HCT116 (cell line): ENCODE measurements around the gene FBXO17. TPM values are rescaled to one million over a fixed set of nuclear protein-coding genes. Genes with fewer than 3 reads are reported as not detected.

ENCODE experiments used
- ATAC-seq: fragments of 200-7000 bp; cut with Tn5 transposase; 2 replicates; pipeline ENCODE4 v1.9.1; 2020; ENCODE audit warnings: mild to moderate bottlenecking, moderate library complexity
- BruUV-seq: library from RNA; stranded (reverse); fragments of 400-500 nt; replicated peaks from 2 replicates; lab custom pipeline; 2021; lab: Mats Ljungman, UMichigan
- CTCF ChIA-PET: fragments of 300-600 bp; sonication (Branson Sonifier 250); formaldehyde crosslinking; loops from one replicate; lab custom pipeline; 2021; ENCODE audit warnings: antibody characterized with exemption; lab: Charles Lee
- POLR2A ChIA-PET: fragments of 300-600, 350-600 bp; sonication (Branson Sonifier 250); formaldehyde crosslinking; loops from one replicate; lab custom pipeline; 2021; ENCODE audit warnings: antibody characterized with exemption; lab: Charles Lee
- RAD21 ChIA-PET, 2 experiments: fragments of 300-600 bp; sonication (Branson Sonifier 250); formaldehyde crosslinking; loops; one replicate each; lab custom pipeline; 2023; ENCODE audit warnings: low total read pairs in 2 of 2; ENCODE audit not compliant: uncharacterized antibody in 2 of 2, unreplicated experiment in 2 of 2, low non-redundant PET in 1 of 2; lab: Charles Lee
- DNase-seq: peaks from one replicate; pipeline ENCODE4 v3.0.0-alpha.2; 2010; ENCODE audit warnings: low read depth, low spot score
- H2AFZ ChIP-seq: fragments of 200-600 bp; shearing (Covaris generic), sonication (generic); 2 replicates; pipeline ENCODE4 v1.6.1; 2017; ENCODE audit warnings: low read depth, mixed run types, mixed read lengths, antibody characterized with exemption, low read length; ENCODE audit not compliant: poor library complexity, severe bottlenecking
- H3K27ac ChIP-seq: 2 replicates; pipeline ENCODE4 v1.5.1; 2012; ENCODE audit warnings: low read depth, low read length
- H3K27me3 ChIP-seq: fragments of 200-600 bp; sonication (generic); 2 replicates; pipeline ENCODE4 v1.6.1; 2016; ENCODE audit warnings: mixed run types, low read length, mixed read lengths; ENCODE audit not compliant: insufficient read depth
- H3K36me3 ChIP-seq, 2 experiments: fragments of 200-500 bp in 1 of 2; fragments of 200-600 bp in 1 of 2; sonication (Bioruptor generic) in 1 of 2; sonication (generic) in 1 of 2; 2 replicates each; pipeline versions ENCODE4 v1.5.1 to v1.6.1; 2014 to 2016; ENCODE audit warnings: low read length in 2 of 2, inconsistent platforms in 1 of 2, mixed read lengths in 1 of 2, mixed run types in 1 of 2; ENCODE audit not compliant: insufficient read depth in 2 of 2, control insufficient read depth in 1 of 2
- H3K4me1 ChIP-seq, 2 experiments: fragments of 200-600 bp in 1 of 2; sonication (generic) in 1 of 2; 2 replicates each; pipeline versions ENCODE4 v1.5.1 to v1.6.1; 2012 to 2017; ENCODE audit warnings: low read length in 2 of 2, inconsistent platforms in 1 of 2, mild to moderate bottlenecking in 1 of 2, mixed read lengths in 1 of 2, mixed run types in 1 of 2, moderate library complexity in 1 of 2; ENCODE audit not compliant: insufficient read depth in 2 of 2, control insufficient read depth in 1 of 2
- H3K4me2 ChIP-seq: fragments of 200-600 bp; sonication (generic); 2 replicates; pipeline ENCODE4 v1.6.1; 2017; ENCODE audit warnings: mixed run types, low read length, mixed read lengths
- H3K4me3 ChIP-seq, 2 experiments: fragments of 200-600 bp in 1 of 2; sonication (generic) in 1 of 2; replicated peaks in 1 of 2; 2 replicates each; pipeline ENCODE4 v1.5.1; 2011 to 2016; ENCODE audit warnings: low read length in 2 of 2, control low read depth in 1 of 2, low read depth in 1 of 2, mild to moderate bottlenecking in 1 of 2, mixed read lengths in 1 of 2, mixed run types in 1 of 2
- H3K79me2 ChIP-seq: fragments of 200-600 bp; sonication (generic); 2 replicates; pipeline ENCODE4 v1.6.1; 2017; ENCODE audit warnings: mild to moderate bottlenecking, mixed run types, low read length, moderate library complexity, mixed read lengths; ENCODE audit not compliant: insufficient read depth
- H3K9ac ChIP-seq: fragments of 200-600 bp; sonication (generic); 2 replicates; pipeline ENCODE4 v1.6.1; 2016; ENCODE audit warnings: low read length, mixed read lengths
- H3K9me2 ChIP-seq: fragments of 200-600 bp; sonication (generic), shearing (Covaris generic); 2 replicates; pipeline ENCODE4 v1.6.1; 2017; ENCODE audit warnings: mixed run types, mild to moderate bottlenecking, moderate library complexity; ENCODE audit not compliant: insufficient read depth
- H3K9me3 ChIP-seq, 2 experiments: fragments of 200-500 bp in 1 of 2; fragments of 200-600 bp in 1 of 2; sonication (Bioruptor generic) in 1 of 2; sonication (generic) in 1 of 2; 2 replicates each; pipeline ENCODE4 v1.6.1; 2014 to 2017; ENCODE audit warnings: low read length in 2 of 2, mixed read lengths in 2 of 2, inconsistent platforms in 1 of 2, low read depth in 1 of 2, mild to moderate bottlenecking in 1 of 2, mixed run types in 1 of 2, moderate library complexity in 1 of 2; ENCODE audit not compliant: control insufficient read depth in 1 of 2, insufficient read depth in 1 of 2
- H4K20me1 ChIP-seq: fragments of 200-600 bp; sonication (generic), shearing (Covaris generic); 2 replicates; pipeline ENCODE4 v1.6.1; 2017; ENCODE audit warnings: mixed run types, mild to moderate bottlenecking, moderate library complexity; ENCODE audit not compliant: insufficient read depth
- CBX3 ChIP-seq: IDR thresholded peaks from 2 replicates; pipeline ENCODE4 v1.6.1; 2012; ENCODE audit warnings: low read depth
- CEBPB ChIP-seq: IDR thresholded peaks from 2 replicates; pipeline ENCODE4 v1.6.1; 2012; ENCODE audit warnings: low read depth
- EZH2phosphoT487 ChIP-seq: fragments of 200-600 bp; IDR thresholded peaks from 2 replicates; pipeline ENCODE4 v1.6.1; 2018; ENCODE audit warnings: antibody characterized with exemption, borderline replicate concordance
- JUND ChIP-seq: IDR thresholded peaks from 2 replicates; pipeline ENCODE4 v1.6.1; 2012
- POLR2A ChIP-seq: IDR thresholded peaks from 2 replicates; pipeline ENCODE4 v1.7.0; 2011; ENCODE audit warnings: borderline replicate concordance; ENCODE audit not compliant: insufficient read depth, insufficient read length; ENCODE audit errors: extremely low read depth
- POLR2AphosphoS5 ChIP-seq: IDR thresholded peaks from 2 replicates; pipeline ENCODE4 v1.6.1; 2011; ENCODE audit warnings: mild to moderate bottlenecking, low read depth, low read length, moderate library complexity
- SIN3A ChIP-seq: IDR thresholded peaks from 2 replicates; pipeline ENCODE4 v1.6.1; 2012; ENCODE audit warnings: low read depth
- SP1 ChIP-seq: IDR thresholded peaks from 2 replicates; pipeline ENCODE4 v1.6.1; 2012; ENCODE audit warnings: low read depth
- YY1 ChIP-seq: IDR thresholded peaks from 2 replicates; pipeline ENCODE4 v1.6.1; 2011; ENCODE audit warnings: low read length, low read depth, moderate library complexity, mild to moderate bottlenecking; ENCODE audit not compliant: insufficient replicate concordance; ENCODE audit errors: extremely low read depth
- intact Hi-C: fragments of 100-400 bp; cut with micrococcal nuclease; formaldehyde crosslinking; loops from 2 replicates; pipeline ENCODE4 v1.10.0; 2022
- total RNA-seq: library from RNA; stranded (reverse); gene quantifications from one replicate; pipeline ENCODE4 v1.2.1, GENCODE V29; 2021; ENCODE audit not compliant: unreplicated experiment
- TF ChIP-seq, protein P1 (sequence below): IDR thresholded peaks from 2 replicates; pipeline ENCODE4 v1.6.1; 2012; ENCODE audit warnings: low read depth
- TF ChIP-seq, protein P2 (sequence below): IDR thresholded peaks from 2 replicates; pipeline ENCODE4 v1.6.1; 2012
- TF ChIP-seq, protein P3 (sequence below), 3 experiments: fragments of 200-600 bp in 1 of 3; sonication (generic) in 1 of 3; IDR thresholded peaks in 2 of 3; conservative IDR thresholded peaks in 1 of 3; 2 replicates each; pipeline ENCODE4 v1.5.1; 2012 to 2017; ENCODE audit warnings: low read depth in 2 of 3, low read length in 2 of 3, antibody characterized with exemption in 1 of 3, borderline replicate concordance in 1 of 3, control low read depth in 1 of 3, mild to moderate bottlenecking in 1 of 3, mixed read lengths in 1 of 3, mixed run types in 1 of 3, moderate library complexity in 1 of 3; ENCODE audit not compliant: insufficient read depth in 1 of 3

Gene FBXO17
- total RNA-seq, 1 experiment from 2014 or later = 18.5 TPM

DNA sequence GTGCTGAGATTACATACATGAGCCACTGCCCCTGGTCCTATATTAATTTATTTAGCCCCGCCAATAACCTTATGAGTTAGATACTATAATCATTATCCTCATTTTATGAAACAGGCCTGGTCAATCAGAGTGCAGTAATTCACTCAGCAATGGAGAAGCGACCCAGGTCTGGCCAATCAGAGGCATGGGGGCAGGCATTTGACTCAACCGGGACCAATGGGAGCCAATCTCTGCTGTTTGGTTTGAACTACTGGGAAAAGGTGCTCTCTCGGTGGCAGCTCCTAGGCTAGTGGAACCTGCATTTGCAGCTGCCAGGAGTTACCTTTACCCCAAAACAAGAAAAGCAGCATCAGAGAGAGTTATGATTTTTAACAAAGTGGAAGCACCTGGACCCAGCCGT is 82.7 kb downstream of the FBXO17 start:
- H3K9me2 ChIP-seq = no peaks in the 10 kb centered on the region
- no peaks in the 10 kb centered on the region for H3K9me3 ChIP-seq
- RAD21 ChIA-PET = no interaction called here
- POLR2A ChIA-PET = no interaction called here
- H3K4me3 ChIP-seq = no peak overlapping the region
- no peak overlapping the region for H3K27ac ChIP-seq
- H3K36me3 ChIP-seq = no peaks in the 10 kb centered on the region
- CTCF ChIA-PET = no interaction called here
- no peak overlapping the region for H2AFZ ChIP-seq
- peak; percentile 63; the same call in 1 of the 2 replicates for ATAC-seq
- no peaks in the 10 kb centered on the region for H4K20me1 ChIP-seq
- H3K27me3 ChIP-seq = no peaks in the 10 kb centered on the region
- no peaks in the 10 kb centered on the region for H3K4me1 ChIP-seq
- TF ChIP-seq CEBPB (no peak), POLR2AphosphoS5 (no peak), JUND (no peak), YY1 (no peak)
- intact Hi-C loops = no loop called here
- no TSS peak for BruUV-seq
- no peak for DNase-seq
- H3K9ac ChIP-seq = no peak overlapping the region
- no peak overlapping the region for H3K4me2 ChIP-seq
- no peaks in the 10 kb centered on the region for H3K79me2 ChIP-seq

DNA sequence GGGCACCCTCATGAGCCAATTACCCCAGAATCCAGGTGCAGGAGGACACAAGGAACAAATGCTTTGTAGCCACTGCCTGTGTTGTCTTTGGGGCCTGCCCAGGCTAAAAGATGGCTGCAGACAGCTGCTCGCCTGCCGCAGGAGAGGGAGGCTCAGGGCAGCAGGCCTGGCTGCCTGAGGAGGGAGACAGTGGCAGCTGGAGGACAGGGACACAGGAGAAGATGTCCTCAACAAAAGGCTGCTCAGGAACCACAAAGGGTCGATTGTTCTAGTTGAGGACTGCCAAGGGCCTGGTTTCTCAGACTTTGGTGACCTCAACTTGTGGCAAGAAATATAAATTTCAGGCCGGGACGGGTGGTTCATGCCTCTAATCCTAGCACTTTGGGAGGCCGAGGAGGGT is 83.8 kb downstream of the FBXO17 start:
- Histone ChIP-seq H3K4me1 (peaks cover 0 to 5% of the 10 kb centered on the region in 2 experiments; a peak in 2 of 4 replicates), H3K9ac (no peak overlapping the region), H3K4me3 (no peak overlapping the region), H3K27ac (no peak overlapping the region), H2AFZ (no peak overlapping the region), H4K20me1 (no peaks in the 10 kb centered on the region), H3K4me2 (no peak overlapping the region), H3K36me3 (no peaks in the 10 kb centered on the region), H3K9me2 (no peaks in the 10 kb centered on the region), H3K79me2 (no peaks in the 10 kb centered on the region), H3K9me3 (no peaks in the 10 kb centered on the region), H3K27me3 (no peaks in the 10 kb centered on the region)
- BruUV-seq = no TSS peak
- intact Hi-C loops = no loop called here
- ChIA-PET CTCF (no interaction called here), RAD21 (no interaction called here), POLR2A (no interaction called here)
- ATAC-seq = no peak
- no peak for DNase-seq
- no peak for TF ChIP-seq SP1
- TF ChIP-seq, protein P1, sequence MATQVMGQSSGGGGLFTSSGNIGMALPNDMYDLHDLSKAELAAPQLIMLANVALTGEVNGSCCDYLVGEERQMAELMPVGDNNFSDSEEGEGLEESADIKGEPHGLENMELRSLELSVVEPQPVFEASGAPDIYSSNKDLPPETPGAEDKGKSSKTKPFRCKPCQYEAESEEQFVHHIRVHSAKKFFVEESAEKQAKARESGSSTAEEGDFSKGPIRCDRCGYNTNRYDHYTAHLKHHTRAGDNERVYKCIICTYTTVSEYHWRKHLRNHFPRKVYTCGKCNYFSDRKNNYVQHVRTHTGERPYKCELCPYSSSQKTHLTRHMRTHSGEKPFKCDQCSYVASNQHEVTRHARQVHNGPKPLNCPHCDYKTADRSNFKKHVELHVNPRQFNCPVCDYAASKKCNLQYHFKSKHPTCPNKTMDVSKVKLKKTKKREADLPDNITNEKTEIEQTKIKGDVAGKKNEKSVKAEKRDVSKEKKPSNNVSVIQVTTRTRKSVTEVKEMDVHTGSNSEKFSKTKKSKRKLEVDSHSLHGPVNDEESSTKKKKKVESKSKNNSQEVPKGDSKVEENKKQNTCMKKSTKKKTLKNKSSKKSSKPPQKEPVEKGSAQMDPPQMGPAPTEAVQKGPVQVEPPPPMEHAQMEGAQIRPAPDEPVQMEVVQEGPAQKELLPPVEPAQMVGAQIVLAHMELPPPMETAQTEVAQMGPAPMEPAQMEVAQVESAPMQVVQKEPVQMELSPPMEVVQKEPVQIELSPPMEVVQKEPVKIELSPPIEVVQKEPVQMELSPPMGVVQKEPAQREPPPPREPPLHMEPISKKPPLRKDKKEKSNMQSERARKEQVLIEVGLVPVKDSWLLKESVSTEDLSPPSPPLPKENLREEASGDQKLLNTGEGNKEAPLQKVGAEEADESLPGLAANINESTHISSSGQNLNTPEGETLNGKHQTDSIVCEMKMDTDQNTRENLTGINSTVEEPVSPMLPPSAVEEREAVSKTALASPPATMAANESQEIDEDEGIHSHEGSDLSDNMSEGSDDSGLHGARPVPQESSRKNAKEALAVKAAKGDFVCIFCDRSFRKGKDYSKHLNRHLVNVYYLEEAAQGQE = no peak
- TF ChIP-seq POLR2AphosphoS5 = no peak
- no peak for TF ChIP-seq SIN3A
- TF ChIP-seq EZH2phosphoT487 = no peak
- TF ChIP-seq, protein P2, sequence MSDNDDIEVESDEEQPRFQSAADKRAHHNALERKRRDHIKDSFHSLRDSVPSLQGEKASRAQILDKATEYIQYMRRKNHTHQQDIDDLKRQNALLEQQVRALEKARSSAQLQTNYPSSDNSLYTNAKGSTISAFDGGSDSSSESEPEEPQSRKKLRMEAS = no peak
- TF ChIP-seq CBX3 = no peak
- TF ChIP-seq, protein P3, sequence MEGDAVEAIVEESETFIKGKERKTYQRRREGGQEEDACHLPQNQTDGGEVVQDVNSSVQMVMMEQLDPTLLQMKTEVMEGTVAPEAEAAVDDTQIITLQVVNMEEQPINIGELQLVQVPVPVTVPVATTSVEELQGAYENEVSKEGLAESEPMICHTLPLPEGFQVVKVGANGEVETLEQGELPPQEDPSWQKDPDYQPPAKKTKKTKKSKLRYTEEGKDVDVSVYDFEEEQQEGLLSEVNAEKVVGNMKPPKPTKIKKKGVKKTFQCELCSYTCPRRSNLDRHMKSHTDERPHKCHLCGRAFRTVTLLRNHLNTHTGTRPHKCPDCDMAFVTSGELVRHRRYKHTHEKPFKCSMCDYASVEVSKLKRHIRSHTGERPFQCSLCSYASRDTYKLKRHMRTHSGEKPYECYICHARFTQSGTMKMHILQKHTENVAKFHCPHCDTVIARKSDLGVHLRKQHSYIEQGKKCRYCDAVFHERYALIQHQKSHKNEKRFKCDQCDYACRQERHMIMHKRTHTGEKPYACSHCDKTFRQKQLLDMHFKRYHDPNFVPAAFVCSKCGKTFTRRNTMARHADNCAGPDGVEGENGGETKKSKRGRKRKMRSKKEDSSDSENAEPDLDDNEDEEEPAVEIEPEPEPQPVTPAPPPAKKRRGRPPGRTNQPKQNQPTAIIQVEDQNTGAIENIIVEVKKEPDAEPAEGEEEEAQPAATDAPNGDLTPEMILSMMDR (IDR thresholded peaks at IDR 0.05 in 2 of 3, conservative IDR thresholded peaks at IDR 0.05 in 1 of 3; ENCODE audit: borderline replicate concordance in 1 of 3, insufficient read depth in 1 of 3, low read depth in 2 of 3, low read length in 2 of 3) = no peak
- TF ChIP-seq JUND = no peak
- no peak for TF ChIP-seq YY1
- TF ChIP-seq POLR2A = no peak
